Measurements from ENCODE around the gene IL2RA. TPM values are rescaled to one million over a fixed set of nuclear protein-coding genes. Genes with fewer than 3 reads are reported as not detected.

The IL2RA gene
- total RNA-seq, 1 experiment from 2014 or later: not detected

DNA sequence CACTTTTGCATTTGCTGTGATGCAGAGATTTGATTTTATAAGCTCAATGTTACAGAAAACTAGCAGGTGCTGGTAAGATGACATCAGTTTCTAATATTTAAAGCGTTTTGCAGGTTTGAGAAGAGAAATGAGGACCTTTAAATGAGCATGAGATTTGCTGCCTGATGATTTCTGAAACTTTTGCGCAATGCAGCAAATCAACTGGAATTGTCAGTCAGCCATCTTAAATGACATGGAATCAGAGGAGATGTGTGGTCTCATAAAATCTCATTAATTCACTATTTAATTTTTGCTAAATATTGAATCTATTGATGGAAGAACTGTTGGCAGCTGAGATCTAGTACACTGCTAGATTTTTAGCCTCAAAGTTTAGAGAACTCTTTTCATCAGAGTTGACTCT lies 30.6 kb upstream of the IL2RA start:
- Mint-ChIP-seq H3K9me3 (peaks cover 0 to 2% of the 10 kb centered on the region in 2 experiments; a peak in 2 of 5 replicates), H3K27me3 (ENCODE audit: low read depth) (no peaks in the 10 kb centered on the region), H3K4me1 (peaks cover 60 to 71% of the 10 kb centered on the region in 2 experiments), H3K36me3 (ENCODE audit: insufficient read depth in 1 of 3, low read depth in 3 of 3) (peaks cover 3 to 9% (median 8%) of the 10 kb centered on the region in 3 experiments), H3K4me3 (no peak overlapping the region), H3K27ac (no peak overlapping the region)
- Histone ChIP-seq H4K91ac (ENCODE audit: insufficient read length, low read depth, low read length) (no peak overlapping the region), H4K8ac (replicated peaks; ENCODE audit: insufficient read length, low read depth, low read length) (no peak overlapping the region), H2BK15ac (ENCODE audit: low read depth, low read length) (no peak overlapping the region), H3K4me2 (ENCODE audit: insufficient read depth, insufficient read length, low read length) (no peak overlapping the region), H2BK12ac (ENCODE audit: insufficient read length, low read depth, low read length) (no peak overlapping the region), H2BK5ac (ENCODE audit: insufficient read length, low read length) (no peak overlapping the region), H2BK20ac (ENCODE audit: low read depth, low read length, poor library complexity, severe bottlenecking) (no peak overlapping the region), H3K23ac (ENCODE audit: insufficient read length, low read depth, low read length) (no peak overlapping the region), H2AFZ (ENCODE audit: low read length) (no peak overlapping the region), H3K9ac (ENCODE audit: extremely low read depth, insufficient read length, low read length) (no peak overlapping the region), H2AK5ac (ENCODE audit: insufficient read length, low read length) (no peak overlapping the region), H3K14ac (ENCODE audit: insufficient read depth, low read length) (no peak overlapping the region), H3K27me3 (ENCODE audit: insufficient read depth, low read length) (no peaks in the 10 kb centered on the region), H3K27ac (ENCODE audit: insufficient read length, low read depth, low read length) (no peak overlapping the region), H3K79me2 (ENCODE audit: insufficient read depth, low read length) (peaks cover 50% of the 10 kb centered on the region; the same call in 1 of the 2 replicates), H3K4ac (ENCODE audit: low read depth, low read length) (no peak overlapping the region), H2BK120ac (ENCODE audit: low read depth, low read length, poor library complexity, severe bottlenecking) (no peak overlapping the region), H3T11ph (ENCODE audit: low read length) (no peak overlapping the region), H4K20me1 (ENCODE audit: control insufficient read depth, insufficient read depth, insufficient read length) (peaks cover 3% of the 10 kb centered on the region), H4K5ac (ENCODE audit: insufficient read length, low read depth, low read length) (no peak overlapping the region), H3K23me2 (ENCODE audit: insufficient read length, low read depth, low read length, poor library complexity, severe bottlenecking) (peaks cover 7% of the 10 kb centered on the region), H3K56ac (ENCODE audit: insufficient read length, low read depth, low read length) (no peak overlapping the region), H3K79me1 (ENCODE audit: insufficient read depth, low read depth, low read length, poor library complexity, severe bottlenecking) (no peaks in the 10 kb centered on the region), H3K9me3 (ENCODE audit: control insufficient read depth, low read depth, low read length) (no peaks in the 10 kb centered on the region), H3K4me1 (ENCODE audit: insufficient read depth, low read length) (peaks cover 7% of the 10 kb centered on the region; the same call in 1 of the 2 replicates), H3K18ac (ENCODE audit: insufficient read length, low read depth, low read length) (no peak overlapping the region)
- no CpG with 5 or more reads among the region's 2 CpGs for WGBS (ENCODE audit: extremely low coverage, insufficient read length, low lambda C conversion rate)
- TF ChIP-seq CTCF (conservative IDR thresholded peaks at IDR 0.05): no peak
- no peak for DNase-seq

All from H9 (cell line).